Suprapubic skin (tissue), 3 donors: ENCODE data around the gene SLC43A3.

Experiments
- POLR2A ChIP-seq, 2 donors: fragments of 450-650 bp; IDR thresholded peaks; one replicate each; pipeline ENCODE4 v1.6.1; 2017; ENCODE audit warnings: antibody characterized with exemption in 2 of 2, mild to moderate bottlenecking in 2 of 2, moderate library complexity in 2 of 2
- TF ChIP-seq, protein P1 (sequence below), 2 donors: fragments of 200-600 bp in 1 of 2; fragments of 450-650 bp in 1 of 2; sonication (generic) in 1 of 2; IDR thresholded peaks; one replicate each; pipeline ENCODE4 v1.5.1; 2016 to 2019; ENCODE audit warnings: antibody characterized with exemption in 2 of 2, mild to moderate bottlenecking in 1 of 2, moderate library complexity in 1 of 2

GRCh38 chr11:57444362-57445121 lies 17.6 kb upstream of the SLC43A3 start:
- TF ChIP-seq, protein P1, sequence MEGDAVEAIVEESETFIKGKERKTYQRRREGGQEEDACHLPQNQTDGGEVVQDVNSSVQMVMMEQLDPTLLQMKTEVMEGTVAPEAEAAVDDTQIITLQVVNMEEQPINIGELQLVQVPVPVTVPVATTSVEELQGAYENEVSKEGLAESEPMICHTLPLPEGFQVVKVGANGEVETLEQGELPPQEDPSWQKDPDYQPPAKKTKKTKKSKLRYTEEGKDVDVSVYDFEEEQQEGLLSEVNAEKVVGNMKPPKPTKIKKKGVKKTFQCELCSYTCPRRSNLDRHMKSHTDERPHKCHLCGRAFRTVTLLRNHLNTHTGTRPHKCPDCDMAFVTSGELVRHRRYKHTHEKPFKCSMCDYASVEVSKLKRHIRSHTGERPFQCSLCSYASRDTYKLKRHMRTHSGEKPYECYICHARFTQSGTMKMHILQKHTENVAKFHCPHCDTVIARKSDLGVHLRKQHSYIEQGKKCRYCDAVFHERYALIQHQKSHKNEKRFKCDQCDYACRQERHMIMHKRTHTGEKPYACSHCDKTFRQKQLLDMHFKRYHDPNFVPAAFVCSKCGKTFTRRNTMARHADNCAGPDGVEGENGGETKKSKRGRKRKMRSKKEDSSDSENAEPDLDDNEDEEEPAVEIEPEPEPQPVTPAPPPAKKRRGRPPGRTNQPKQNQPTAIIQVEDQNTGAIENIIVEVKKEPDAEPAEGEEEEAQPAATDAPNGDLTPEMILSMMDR (IDR thresholded peaks at IDR 0.05), result no peak
- no peak for TF ChIP-seq POLR2A (IDR thresholded peaks at IDR 0.05)
